GM18907 (cell line): ENCODE results near the gene DNPH1.

Experiments used
- ATAC-seq: cut with Tn5 transposase; IDR thresholded peaks from one replicate; pipeline ENCODE4 v1.9.1; 2021; ENCODE audit warnings: mild to moderate bottlenecking, moderate library complexity; ENCODE audit not compliant: unreplicated experiment

Gene DNPH1

GRCh38 chr6:43246301-43247113, 17.2 kb upstream of the DNPH1 start:
- peak; percentile 25 for ATAC-seq

DNA sequence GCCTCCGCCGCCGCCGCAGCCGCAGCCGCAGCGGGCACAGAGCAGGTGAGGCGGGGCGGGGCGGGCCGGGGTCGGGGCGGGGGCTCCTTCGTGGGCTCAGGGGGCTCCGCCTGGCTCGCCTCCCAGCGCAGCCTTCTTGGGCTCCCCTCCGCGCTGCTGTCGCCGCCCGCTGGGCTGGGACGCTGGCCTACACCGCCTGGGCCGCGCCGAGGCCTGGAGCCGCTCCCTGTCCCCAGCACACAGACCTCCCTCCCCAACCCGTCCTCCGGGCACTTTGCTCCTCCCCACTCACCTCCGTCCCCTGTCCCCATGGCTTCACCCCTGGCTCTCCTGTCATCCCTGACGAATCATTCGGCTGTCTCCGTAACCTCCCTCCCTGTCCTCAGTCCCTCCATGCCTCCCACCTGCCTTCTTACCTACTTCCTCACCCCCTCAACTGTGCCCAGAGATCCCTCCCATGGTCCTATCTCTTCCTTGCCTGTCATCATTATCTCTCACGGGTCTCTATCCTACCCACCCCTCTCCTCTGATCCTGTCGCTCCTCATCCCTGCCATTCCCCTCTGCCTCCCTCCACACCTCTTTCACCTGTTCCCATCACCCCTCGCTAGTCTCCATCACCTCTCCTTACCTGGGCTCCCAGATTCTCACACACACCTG, 14.5 kb upstream of the DNPH1 start:
- no peak for ATAC-seq

- no peak for ATAC-seq
Measured at GRCh38 chr6:43242908-43243663, 13.8 kb upstream of the DNPH1 start, which contains the start of gene TTBK1. Gene TTBK1, plus strand, starts transcription at chr6:43243481. Its CDS starts 3,180 bp downstream, at chr6:43246661.

- no peak for ATAC-seq
Measured at GRCh38 chr6:43241446-43241845, 12.2 kb upstream of the DNPH1 start.

- ATAC-seq = no peak
Measured at GRCh38 chr6:43240950-43241349, 11.7 kb upstream of the DNPH1 start.

DNA sequence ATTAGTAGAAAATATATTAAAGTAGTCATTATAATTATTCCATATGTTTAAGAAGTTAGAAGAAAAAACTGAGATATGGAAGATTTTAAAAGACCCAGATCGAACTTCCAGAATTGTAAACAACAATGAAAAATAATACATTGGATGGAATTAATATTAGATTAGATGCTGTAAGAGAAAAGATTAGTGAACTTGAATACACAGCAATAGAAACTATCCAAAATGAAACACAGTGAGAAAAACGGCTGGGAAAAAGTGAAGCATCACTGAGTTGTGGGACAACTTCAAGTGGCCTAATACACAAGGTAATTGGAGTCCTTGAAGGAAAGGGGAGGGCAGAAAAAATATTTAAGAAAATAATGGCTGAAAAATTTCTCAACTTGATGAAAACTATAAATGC, 9.8 kb upstream of the DNPH1 start:
- no peak for ATAC-seq

GRCh38 chr6:43235841-43236240, 6.6 kb upstream of the DNPH1 start:
- ATAC-seq = no peak

DNA sequence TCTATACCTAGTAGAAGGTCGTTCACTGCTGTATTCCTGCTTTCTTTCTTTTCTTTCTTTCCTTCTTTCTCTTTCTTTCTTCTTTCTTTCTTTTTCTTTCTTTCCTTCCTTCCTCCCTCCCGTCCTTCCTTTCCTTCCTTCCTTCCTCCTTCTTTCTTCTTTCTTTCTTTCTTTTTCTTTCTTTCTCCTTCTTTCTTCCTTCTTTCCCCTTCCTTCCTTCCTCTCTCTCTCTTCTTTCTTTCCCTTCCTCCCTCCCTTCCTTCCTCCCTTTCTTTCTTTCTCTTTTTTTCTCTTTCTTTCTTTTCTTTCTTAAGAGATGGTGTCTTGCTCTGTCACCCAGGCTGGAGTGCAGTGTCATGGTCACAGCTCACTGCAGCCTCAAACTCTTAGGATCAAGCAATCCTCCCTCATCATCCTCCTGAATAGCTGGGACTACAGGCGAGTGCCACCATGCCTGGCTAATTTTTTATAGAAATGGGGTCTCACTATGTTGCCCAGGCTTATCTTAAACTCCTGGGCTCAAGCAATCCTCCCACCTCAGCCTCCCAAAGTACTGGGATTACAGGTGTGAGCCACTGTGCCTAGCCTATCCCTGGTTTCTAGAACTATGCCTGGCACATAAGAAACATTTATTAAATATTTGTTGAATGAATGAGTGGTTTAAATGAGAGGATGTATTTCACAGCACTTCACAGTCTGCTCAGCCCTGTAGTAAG, 2.6 kb upstream of the DNPH1 start:
- no peak for ATAC-seq

- ATAC-seq = no peak
Measured at GRCh38 chr6:43231053-43231452, 1.8 kb upstream of the DNPH1 start.

GRCh38 chr6:43229803-43230620, 731 bp upstream of the DNPH1 start:
- no peak for ATAC-seq

DNA sequence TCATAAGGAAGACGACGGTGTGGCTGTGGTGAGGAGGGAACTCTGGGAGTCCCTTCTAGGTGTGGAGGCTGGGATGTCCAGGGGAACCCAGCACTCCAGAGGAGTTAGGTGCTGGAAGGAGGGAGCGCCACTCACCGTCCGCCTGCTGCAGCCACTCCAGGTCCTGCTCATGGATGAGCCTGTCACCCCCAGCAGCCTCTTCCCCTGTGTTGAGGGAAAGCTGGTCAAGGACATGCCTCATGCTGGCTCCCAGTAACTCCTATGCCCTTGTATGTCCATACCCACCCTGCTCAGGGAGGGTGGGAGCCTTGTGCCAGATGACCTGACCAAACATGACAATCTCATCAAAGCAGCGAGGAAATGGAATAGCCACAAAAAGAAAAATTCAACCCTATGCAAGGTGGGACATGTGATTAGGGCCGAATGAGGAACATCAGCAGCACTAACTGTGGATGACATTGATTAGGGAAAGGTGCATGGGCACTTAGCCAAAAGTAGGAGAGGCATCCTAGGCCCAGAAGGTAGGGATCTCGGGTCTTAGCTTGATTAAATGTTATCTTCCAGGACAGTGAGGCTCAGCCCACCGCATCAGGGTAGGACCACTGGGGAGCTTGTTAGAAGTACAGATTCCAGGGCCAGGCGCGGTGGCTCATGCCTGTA, 3.0 kb downstream of the DNPH1 start:
- ATAC-seq = no peak

GRCh38 chr6:43223175-43223574, 6.1 kb downstream of the DNPH1 start:
- no peak for ATAC-seq

DNA sequence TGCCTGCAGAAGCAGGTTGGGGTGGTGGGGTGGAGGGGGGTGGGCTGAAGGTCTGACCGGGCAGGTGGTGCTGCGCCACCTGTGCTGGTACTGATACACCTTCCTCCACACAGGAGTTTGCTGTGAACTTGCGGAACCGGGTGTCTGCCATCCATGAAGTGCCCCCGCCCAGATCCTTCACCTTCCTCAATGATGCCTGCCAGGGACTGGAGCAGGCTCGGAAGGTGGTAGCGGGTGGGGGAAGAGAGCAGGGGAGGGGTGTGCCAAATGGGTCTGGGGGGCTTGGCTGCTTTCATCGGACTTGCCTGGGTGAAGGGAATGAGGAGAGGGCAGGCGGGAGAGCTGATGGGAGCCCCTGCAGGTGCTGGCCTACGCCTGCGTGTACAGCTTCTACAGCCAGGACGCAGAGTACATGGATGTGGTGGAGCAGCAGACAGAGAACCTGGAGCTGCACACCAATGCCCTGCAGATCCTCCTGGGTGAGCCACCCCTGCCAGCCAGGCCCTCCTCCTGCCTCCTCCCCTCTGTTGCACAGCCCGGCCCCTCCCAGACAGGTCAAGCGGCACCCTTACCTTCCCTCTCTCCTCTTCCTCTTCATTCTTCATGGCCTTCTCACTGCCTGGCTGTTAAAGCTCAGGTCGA, 6.7 kb downstream of the DNPH1 start:
- no peak for ATAC-seq

- ATAC-seq = no peak
Measured at GRCh38 chr6:43221046-43221972, 8.0 kb downstream of the DNPH1 start.

- ATAC-seq = no peak
Measured at GRCh38 chr6:43220439-43220951, 8.8 kb downstream of the DNPH1 start.

GRCh38 chr6:43219814-43220213, 9.5 kb downstream of the DNPH1 start:
- ATAC-seq = no peak

- no peak for ATAC-seq
Measured at GRCh38 chr6:43219119-43219518, 10.2 kb downstream of the DNPH1 start.

GRCh38 chr6:43217351-43217750, 11.9 kb downstream of the DNPH1 start:
- no peak for ATAC-seq
